Measurements from ENCODE around the gene KCNK3. TPM values are rescaled to one million over a fixed set of nuclear protein-coding genes. Genes with fewer than 3 reads are reported as not detected.

Gene KCNK3
- total and polyA plus RNA-seq, 2 donors (not counting 3 experiments of a cell fraction or from before 2014, with no cell fraction given) = not detected

DNA sequence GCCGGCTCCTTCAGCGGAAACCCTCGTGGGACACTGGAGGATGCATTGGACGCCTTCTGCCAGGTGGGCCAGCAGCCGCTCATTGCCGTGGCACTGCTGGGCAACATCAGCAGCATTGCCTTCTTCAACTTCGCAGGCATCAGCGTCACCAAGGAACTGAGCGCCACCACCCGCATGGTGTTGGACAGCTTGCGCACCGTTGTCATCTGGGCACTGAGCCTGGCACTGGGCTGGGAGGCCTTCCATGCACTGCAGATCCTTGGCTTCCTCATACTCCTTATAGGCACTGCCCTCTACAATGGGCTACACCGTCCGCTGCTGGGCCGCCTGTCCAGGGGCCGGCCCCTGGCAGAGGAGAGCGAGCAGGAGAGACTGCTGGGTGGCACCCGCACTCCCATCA lies 85.6 kb downstream of the KCNK3 start:
- H2AFZ ChIP-seq (ENCODE audit: low read depth, low read length) = no peak overlapping the region
- no peak overlapping the region for H3K4me2 ChIP-seq (ENCODE audit: insufficient read depth, low read length)
- no peaks in the 10 kb centered on the region for H3K9me3 ChIP-seq (replicated peaks; ENCODE audit: control insufficient read depth, insufficient read depth, low read length)
- H3K27me3 ChIP-seq (ENCODE audit: control insufficient read depth in 2 of 2, insufficient read depth in 2 of 2, low read length in 2 of 2) = no peaks in the 10 kb centered on the region
- no peaks in the 10 kb centered on the region for H3K9me1 ChIP-seq (replicated peaks; ENCODE audit: control insufficient read depth, extremely low read depth, insufficient read depth, low read length)
- FAIRE-seq (no peak), DNase-seq (ENCODE audit: low read depth, low spot score) (no peak)
- peaks cover 7 to 31% of the 10 kb centered on the region in 2 experiments for H3K36me3 ChIP-seq (ENCODE audit: control insufficient read depth in 2 of 2, extremely low read depth in 1 of 2, insufficient read depth in 2 of 2, low read length in 2 of 2)
- POLR2A ChIA-PET = no interaction called here
- CTCF ChIA-PET = interaction anchor here (1.1 to 1.8 kb wide), 2 partner anchors 9 to 13 kb away, joined by 3 to 5 read pairs; no protein-coding TSS in a partner anchor
- H4K20me1 ChIP-seq (replicated peaks; ENCODE audit: control insufficient read depth, extremely low read depth, insufficient read depth, low read length) = no peaks in the 10 kb centered on the region
- no peak overlapping the region for H3K27ac ChIP-seq (ENCODE audit: insufficient read depth, low read depth, low read length)
- BruUV-seq (replicated peaks) = no TSS peak
- dilution Hi-C loops (cut with MboI; ENCODE audit: extremely low pct_ligation_motif_present, low sequenced_read_pairs) (no loop called here), intact Hi-C loops (cut with micrococcal nuclease) (no loop called here)
- no peak overlapping the region for H3K4me3 ChIP-seq (replicated peaks in 1 of 3; ENCODE audit: insufficient read depth in 1 of 3, low read depth in 1 of 3, low read length in 3 of 3)
- H3K79me2 ChIP-seq (ENCODE audit: control insufficient read depth, insufficient read depth, low read length) = no peaks in the 10 kb centered on the region
- TF ChIP-seq EZH2 (IDR thresholded peaks at IDR 0.05; ENCODE audit: borderline replicate concordance, low read depth, low read length, severe bottlenecking) (no peak), GATA2 (IDR thresholded peaks at IDR 0.05; ENCODE audit: insufficient read depth, insufficient read length, low read depth, low read length) (no peak), MYC (IDR thresholded peaks at IDR 0.05; ENCODE audit: low read depth, low read length) (no peak), FOS (IDR thresholded peaks at IDR 0.05; ENCODE audit: borderline replicate concordance, insufficient read depth, low read length) (no peak), POLR2AphosphoS5 (IDR thresholded peaks at IDR 0.05; ENCODE audit: insufficient read depth, low read depth, low read length) (no peak), POLR2A (IDR thresholded peaks at IDR 0.05; ENCODE audit: low read depth, low read length) (no peak), MAX (IDR thresholded peaks at IDR 0.05; ENCODE audit: insufficient read depth, insufficient read length) (no peak), JUN (IDR thresholded peaks at IDR 0.05; ENCODE audit: borderline replicate concordance, insufficient read depth, insufficient read length, low read depth) (no peak)
- TF ChIP-seq, protein P1, sequence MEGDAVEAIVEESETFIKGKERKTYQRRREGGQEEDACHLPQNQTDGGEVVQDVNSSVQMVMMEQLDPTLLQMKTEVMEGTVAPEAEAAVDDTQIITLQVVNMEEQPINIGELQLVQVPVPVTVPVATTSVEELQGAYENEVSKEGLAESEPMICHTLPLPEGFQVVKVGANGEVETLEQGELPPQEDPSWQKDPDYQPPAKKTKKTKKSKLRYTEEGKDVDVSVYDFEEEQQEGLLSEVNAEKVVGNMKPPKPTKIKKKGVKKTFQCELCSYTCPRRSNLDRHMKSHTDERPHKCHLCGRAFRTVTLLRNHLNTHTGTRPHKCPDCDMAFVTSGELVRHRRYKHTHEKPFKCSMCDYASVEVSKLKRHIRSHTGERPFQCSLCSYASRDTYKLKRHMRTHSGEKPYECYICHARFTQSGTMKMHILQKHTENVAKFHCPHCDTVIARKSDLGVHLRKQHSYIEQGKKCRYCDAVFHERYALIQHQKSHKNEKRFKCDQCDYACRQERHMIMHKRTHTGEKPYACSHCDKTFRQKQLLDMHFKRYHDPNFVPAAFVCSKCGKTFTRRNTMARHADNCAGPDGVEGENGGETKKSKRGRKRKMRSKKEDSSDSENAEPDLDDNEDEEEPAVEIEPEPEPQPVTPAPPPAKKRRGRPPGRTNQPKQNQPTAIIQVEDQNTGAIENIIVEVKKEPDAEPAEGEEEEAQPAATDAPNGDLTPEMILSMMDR (IDR thresholded peaks at IDR 0.05; ENCODE audit: extremely low read depth in 1 of 2, insufficient read depth in 1 of 2, low read depth in 1 of 2, low read length in 2 of 2) = no peak
- H3K4me1 ChIP-seq (ENCODE audit: control insufficient read depth, extremely low read depth, insufficient read depth, low read length) = no peaks in the 10 kb centered on the region
- H3K9ac ChIP-seq (replicated peaks; ENCODE audit: extremely low read depth, insufficient read depth, low read length) = no peak overlapping the region

Measured in endothelial cell of umbilical vein (primary cell).